Bronchial epithelial cell (primary cell): Measurements from ENCODE around the gene MGST2. TPM values are rescaled to one million over a fixed set of nuclear protein-coding genes. Genes with fewer than 3 reads are reported as not detected.

Source experiments
- DNase-seq: peaks from one replicate; pipeline ENCODE4 v3.0.0-alpha.2; 2010; ENCODE audit warnings: low read depth
- FAIRE-seq: peaks from 2 replicates; lab custom pipeline; 2011; peaks lifted over from hg19 to GRCh38; lab: Jason Lieb, UNC
- H3K27me3 ChIP-seq: 2 replicates; pipeline ENCODE4 v1.5.1; 2011; ENCODE audit warnings: low read length; ENCODE audit not compliant: control insufficient read depth, insufficient read depth
- H3K36me3 ChIP-seq: 2 replicates; pipeline ENCODE4 v1.5.1; 2011; ENCODE audit warnings: low read length; ENCODE audit not compliant: control insufficient read depth, insufficient read depth
- H3K4me3 ChIP-seq: 2 replicates; pipeline ENCODE4 v1.5.1; 2011; ENCODE audit warnings: mild to moderate bottlenecking, low read depth, low read length, control low read depth
- CTCF ChIP-seq: IDR thresholded peaks from 2 replicates; pipeline ENCODE4 v1.5.1; 2011; ENCODE audit warnings: mild to moderate bottlenecking, moderate library complexity, low read length, control low read depth, inconsistent platforms; ENCODE audit not compliant: insufficient read depth, severe bottlenecking
- total RNA-seq: library from RNA; depleted of rRNA; stranded (reverse); fragments of >200 nt; gene quantifications from 2 replicates; pipeline ENCODE4 v1.2.1, GENCODE V29; 2014

Gene MGST2
- total RNA-seq, 1 donor from 2014 or later = 28.7 TPM

GRCh38 chr4:139639654-139640053, 26.0 kb upstream of the MGST2 start:
- H3K36me3 ChIP-seq = no peaks in the 10 kb centered on the region
- H3K27me3 ChIP-seq = no peaks in the 10 kb centered on the region
- no peak for TF ChIP-seq CTCF
- no peak overlapping the region for H3K4me3 ChIP-seq
- FAIRE-seq = no peak
- no peak for DNase-seq

- no peaks in the 10 kb centered on the region for H3K36me3 ChIP-seq
- H3K4me3 ChIP-seq = no peak overlapping the region
- DNase-seq (peak; percentile 84), FAIRE-seq (no peak)
- no peaks in the 10 kb centered on the region for H3K27me3 ChIP-seq
- no peak for TF ChIP-seq CTCF
Measured at GRCh38 chr4:139641218-139641617, 24.4 kb upstream of the MGST2 start.

- TF ChIP-seq CTCF = no peak
- H3K36me3 ChIP-seq = no peaks in the 10 kb centered on the region
- peak; percentile 66 for DNase-seq
Measured at GRCh38 chr4:139642364-139642763, 23.3 kb upstream of the MGST2 start.

GRCh38 chr4:139643042-139643895, 22.4 kb upstream of the MGST2 start:
- Histone ChIP-seq H3K27me3 (no peaks in the 10 kb centered on the region), H3K36me3 (no peaks in the 10 kb centered on the region), H3K4me3 (no peak overlapping the region)
- no peak for TF ChIP-seq CTCF
- FAIRE-seq = no peak
- no peak for DNase-seq

More at GRCh38 chr4:139642364-139642763, 23.3 kb upstream of the MGST2 start:
- Histone ChIP-seq H3K4me3 (no peak overlapping the region), H3K27me3 (no peaks in the 10 kb centered on the region)
- peak; percentile 7 for FAIRE-seq

GRCh38 chr4:139645458-139645857, 20.2 kb upstream of the MGST2 start:
- peak; percentile 98 for FAIRE-seq
- H3K27me3 ChIP-seq = no peaks in the 10 kb centered on the region
- no peak overlapping the region for H3K4me3 ChIP-seq
- H3K36me3 ChIP-seq = no peaks in the 10 kb centered on the region
- no peak for TF ChIP-seq CTCF
- peak; percentile 97 for DNase-seq

GRCh38 chr4:139647184-139647583, 18.4 kb upstream of the MGST2 start:
- Histone ChIP-seq H3K36me3 (no peaks in the 10 kb centered on the region), H3K4me3 (peak overlapping the region; percentile 27), H3K27me3 (no peaks in the 10 kb centered on the region)
- FAIRE-seq (no peak), DNase-seq (peak; percentile 75)
- no peak for TF ChIP-seq CTCF
